PFSK-1 (cell line): Measurements from ENCODE around the gene HELT.

Experiments
- FOXP2 ChIP-seq: optimal IDR thresholded peaks from 2 replicates; pipeline ENCODE3; 2011; ENCODE audit warnings: borderline replicate concordance, control low read depth, inconsistent platforms; ENCODE audit not compliant: insufficient read depth; ENCODE audit errors: extremely low read length, extremely low read depth
- POLR2AphosphoS5 ChIP-seq: IDR thresholded peaks from 2 replicates; pipeline ENCODE4 v1.6.1; 2012; ENCODE audit warnings: low read depth, mild to moderate bottlenecking, control low read depth, low read length, moderate library complexity
- SIN3A ChIP-seq: IDR thresholded peaks from 2 replicates; pipeline ENCODE4 v1.6.1; 2012; ENCODE audit warnings: mild to moderate bottlenecking, low read length, moderate library complexity, borderline replicate concordance; ENCODE audit not compliant: insufficient read depth
- TAF1 ChIP-seq: IDR thresholded peaks from 2 replicates; pipeline ENCODE4 v1.6.1; 2012; ENCODE audit warnings: low read length, control low read depth, borderline replicate concordance; ENCODE audit not compliant: insufficient read depth
- TF ChIP-seq, protein P1 (sequence below), 2 experiments: IDR thresholded peaks; 2 replicates each; pipeline versions ENCODE4 v1.6.1 to v1.8.0; 2011 to 2012; ENCODE audit warnings: low read depth in 2 of 2, low read length in 2 of 2, control low read depth in 1 of 2, inconsistent platforms in 1 of 2, mild to moderate bottlenecking in 1 of 2, moderate library complexity in 1 of 2; ENCODE audit not compliant: insufficient read depth in 1 of 2

HELT gene

DNA sequence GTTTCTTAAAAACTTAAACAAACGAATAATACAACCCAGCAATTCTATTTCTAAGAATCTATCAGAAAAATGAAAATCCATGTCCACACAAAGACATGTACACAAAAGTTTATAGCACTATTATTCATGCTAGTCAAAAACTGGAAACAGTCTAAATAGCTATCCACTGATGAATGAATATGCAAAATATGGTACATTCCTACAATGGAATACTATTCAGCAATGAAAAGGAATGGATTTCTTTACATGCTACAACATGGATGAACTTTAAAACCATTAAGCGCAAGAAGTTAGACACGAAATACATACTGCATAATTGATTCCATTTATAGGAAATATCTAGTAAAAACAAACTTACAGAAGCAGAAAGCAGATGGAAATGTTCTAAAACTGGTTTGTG is 43.3 kb downstream of the HELT start:
- TF ChIP-seq SIN3A (no peak), TAF1 (no peak)

DNA sequence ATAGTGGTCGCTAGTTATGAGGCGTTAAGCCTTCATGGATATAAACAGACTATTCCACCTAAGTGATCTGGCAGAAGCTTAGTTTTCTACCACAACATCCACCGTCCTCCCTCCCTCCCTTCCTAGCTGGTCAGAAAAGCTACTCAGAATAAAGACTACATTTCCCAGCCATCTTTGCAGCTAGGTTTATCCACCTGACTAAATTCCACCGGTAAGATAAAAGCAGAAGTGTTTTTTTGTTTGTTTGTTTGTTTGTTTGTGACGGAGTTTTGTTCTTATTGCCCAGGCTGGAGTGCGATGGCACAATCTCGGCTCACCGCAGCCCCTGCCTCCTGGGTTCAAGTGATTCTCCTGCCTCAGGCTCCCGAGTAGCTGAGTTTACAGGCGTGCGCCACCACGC is 44.3 kb downstream of the HELT start:
- TF ChIP-seq, protein P1, sequence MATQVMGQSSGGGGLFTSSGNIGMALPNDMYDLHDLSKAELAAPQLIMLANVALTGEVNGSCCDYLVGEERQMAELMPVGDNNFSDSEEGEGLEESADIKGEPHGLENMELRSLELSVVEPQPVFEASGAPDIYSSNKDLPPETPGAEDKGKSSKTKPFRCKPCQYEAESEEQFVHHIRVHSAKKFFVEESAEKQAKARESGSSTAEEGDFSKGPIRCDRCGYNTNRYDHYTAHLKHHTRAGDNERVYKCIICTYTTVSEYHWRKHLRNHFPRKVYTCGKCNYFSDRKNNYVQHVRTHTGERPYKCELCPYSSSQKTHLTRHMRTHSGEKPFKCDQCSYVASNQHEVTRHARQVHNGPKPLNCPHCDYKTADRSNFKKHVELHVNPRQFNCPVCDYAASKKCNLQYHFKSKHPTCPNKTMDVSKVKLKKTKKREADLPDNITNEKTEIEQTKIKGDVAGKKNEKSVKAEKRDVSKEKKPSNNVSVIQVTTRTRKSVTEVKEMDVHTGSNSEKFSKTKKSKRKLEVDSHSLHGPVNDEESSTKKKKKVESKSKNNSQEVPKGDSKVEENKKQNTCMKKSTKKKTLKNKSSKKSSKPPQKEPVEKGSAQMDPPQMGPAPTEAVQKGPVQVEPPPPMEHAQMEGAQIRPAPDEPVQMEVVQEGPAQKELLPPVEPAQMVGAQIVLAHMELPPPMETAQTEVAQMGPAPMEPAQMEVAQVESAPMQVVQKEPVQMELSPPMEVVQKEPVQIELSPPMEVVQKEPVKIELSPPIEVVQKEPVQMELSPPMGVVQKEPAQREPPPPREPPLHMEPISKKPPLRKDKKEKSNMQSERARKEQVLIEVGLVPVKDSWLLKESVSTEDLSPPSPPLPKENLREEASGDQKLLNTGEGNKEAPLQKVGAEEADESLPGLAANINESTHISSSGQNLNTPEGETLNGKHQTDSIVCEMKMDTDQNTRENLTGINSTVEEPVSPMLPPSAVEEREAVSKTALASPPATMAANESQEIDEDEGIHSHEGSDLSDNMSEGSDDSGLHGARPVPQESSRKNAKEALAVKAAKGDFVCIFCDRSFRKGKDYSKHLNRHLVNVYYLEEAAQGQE (IDR thresholded peaks at IDR 0.05; ENCODE audit: insufficient read depth in 1 of 2, low read depth in 2 of 2, low read length in 2 of 2): no peak
- no peak for TF ChIP-seq FOXP2
- TF ChIP-seq POLR2AphosphoS5: no peak
- no peak for TF ChIP-seq TAF1

DNA sequence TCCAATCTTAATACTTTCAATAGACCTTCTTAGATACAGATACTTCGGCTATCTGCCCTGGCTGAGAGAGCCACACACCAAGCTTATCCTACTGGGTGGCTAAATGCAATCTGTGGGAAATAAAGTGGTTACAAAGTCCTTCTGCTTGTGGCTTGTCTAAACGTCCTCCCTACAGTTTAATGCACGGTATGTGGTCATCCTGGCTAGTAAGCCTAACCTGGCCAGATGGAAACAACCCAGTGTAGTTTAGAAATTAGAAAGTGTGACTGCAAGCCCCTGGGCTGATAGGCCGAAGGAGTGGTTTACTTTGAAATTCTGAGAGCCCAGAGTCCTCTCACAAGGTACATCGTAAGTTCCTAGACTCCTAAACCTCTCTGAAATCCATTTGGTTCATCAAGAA is 47.9 kb downstream of the HELT start:
- TF ChIP-seq POLR2AphosphoS5 (no peak), FOXP2 (no peak), TAF1 (no peak), SIN3A (no peak)
- TF ChIP-seq, protein P1 (IDR thresholded peaks at IDR 0.05; ENCODE audit: insufficient read depth in 1 of 2, low read depth in 2 of 2, low read length in 2 of 2): no peak

DNA sequence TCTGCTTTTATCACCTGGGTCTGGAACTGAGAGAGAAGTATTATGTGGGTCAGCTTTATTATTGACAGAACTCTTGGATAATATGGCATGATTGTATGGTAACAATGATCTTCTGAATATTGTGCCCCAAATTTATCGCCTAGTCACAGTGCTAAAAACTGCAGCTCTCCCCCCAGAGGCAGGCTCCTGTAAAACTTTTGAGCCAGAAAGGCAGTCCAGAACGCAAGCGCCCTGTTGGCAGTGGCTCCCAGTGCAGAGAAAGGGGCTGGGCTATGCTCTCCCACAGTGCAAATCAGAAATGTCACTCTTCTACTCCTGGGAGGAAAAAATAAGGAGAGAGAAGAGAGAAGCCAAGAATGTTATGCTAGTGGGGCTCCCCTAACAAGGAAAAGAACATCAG is 50.5 kb downstream of the HELT start:
- no peak for TF ChIP-seq TAF1
- TF ChIP-seq, protein P1 (IDR thresholded peaks at IDR 0.05; ENCODE audit: insufficient read depth in 1 of 2, low read depth in 2 of 2, low read length in 2 of 2): no peak
- TF ChIP-seq FOXP2: no peak
- TF ChIP-seq SIN3A: no peak
- no peak for TF ChIP-seq POLR2AphosphoS5
